Body of pancreas (tissue), 4 donors: ENCODE results near the gene WWTR1.

ENCODE experiments used
- POLR2A ChIP-seq, 3 donors: fragments of 450-650 bp; IDR thresholded peaks; one replicate each; pipeline ENCODE4 v1.6.1; 2016; ENCODE audit warnings: antibody characterized with exemption in 3 of 3, mild to moderate bottlenecking in 2 of 3
- TF ChIP-seq, protein P1 (sequence below), 7 experiments: fragments of 450-650 bp in 4 of 7; fragments of 200-600 bp in 3 of 7; sonication (generic) in 3 of 7; IDR thresholded peaks; one replicate each; pipeline ENCODE4 v1.5.1; 2016 to 2019; ENCODE audit warnings: antibody characterized with exemption in 7 of 7

DNA sequence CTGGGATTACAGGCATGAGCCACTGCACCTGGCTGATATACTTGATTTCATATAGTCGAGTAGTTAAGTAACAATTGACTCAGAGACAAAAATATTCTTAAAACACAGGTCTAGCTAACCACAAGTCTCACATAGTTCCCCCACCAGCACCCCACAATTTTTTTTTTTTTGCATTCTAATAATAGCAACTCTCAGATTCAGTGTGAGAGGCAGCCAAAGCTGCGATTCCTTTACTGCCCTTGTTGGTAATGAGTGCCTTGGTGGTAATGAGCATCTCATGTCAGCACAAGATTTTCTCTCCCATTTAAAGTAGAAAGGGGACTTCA is 72.5 kb downstream of the WWTR1 start:
- TF ChIP-seq, protein P1, sequence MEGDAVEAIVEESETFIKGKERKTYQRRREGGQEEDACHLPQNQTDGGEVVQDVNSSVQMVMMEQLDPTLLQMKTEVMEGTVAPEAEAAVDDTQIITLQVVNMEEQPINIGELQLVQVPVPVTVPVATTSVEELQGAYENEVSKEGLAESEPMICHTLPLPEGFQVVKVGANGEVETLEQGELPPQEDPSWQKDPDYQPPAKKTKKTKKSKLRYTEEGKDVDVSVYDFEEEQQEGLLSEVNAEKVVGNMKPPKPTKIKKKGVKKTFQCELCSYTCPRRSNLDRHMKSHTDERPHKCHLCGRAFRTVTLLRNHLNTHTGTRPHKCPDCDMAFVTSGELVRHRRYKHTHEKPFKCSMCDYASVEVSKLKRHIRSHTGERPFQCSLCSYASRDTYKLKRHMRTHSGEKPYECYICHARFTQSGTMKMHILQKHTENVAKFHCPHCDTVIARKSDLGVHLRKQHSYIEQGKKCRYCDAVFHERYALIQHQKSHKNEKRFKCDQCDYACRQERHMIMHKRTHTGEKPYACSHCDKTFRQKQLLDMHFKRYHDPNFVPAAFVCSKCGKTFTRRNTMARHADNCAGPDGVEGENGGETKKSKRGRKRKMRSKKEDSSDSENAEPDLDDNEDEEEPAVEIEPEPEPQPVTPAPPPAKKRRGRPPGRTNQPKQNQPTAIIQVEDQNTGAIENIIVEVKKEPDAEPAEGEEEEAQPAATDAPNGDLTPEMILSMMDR (IDR thresholded peaks at IDR 0.05): no peak
- no peak for TF ChIP-seq POLR2A (IDR thresholded peaks at IDR 0.05)
